HUES6 (cell line): ENCODE measurements around the gene CACNA1C.

Source experiments
- H3K27ac ChIP-seq: 2 replicates; pipeline ENCODE4 v1.7.0; 2013; ENCODE audit warnings: low read depth, mild to moderate bottlenecking, low read length, inconsistent platforms
- H3K27me3 ChIP-seq: 2 replicates; pipeline ENCODE4 v1.6.1; 2013; ENCODE audit warnings: low read length; ENCODE audit not compliant: control insufficient read depth, insufficient read depth
- H3K36me3 ChIP-seq: 2 replicates; pipeline ENCODE4 v1.6.1; 2013; ENCODE audit warnings: low read length; ENCODE audit not compliant: control insufficient read depth, insufficient read depth
- H3K4me1 ChIP-seq: 2 replicates; pipeline ENCODE4 v1.6.1; 2013; ENCODE audit warnings: low read length; ENCODE audit not compliant: control insufficient read depth, insufficient read depth
- H3K4me3 ChIP-seq: 2 replicates; pipeline ENCODE4 v1.5.1; 2013; ENCODE audit warnings: low read depth, low read length
- H3K9ac ChIP-seq: one replicate; pipeline ENCODE4 v1.6.1; 2013; ENCODE audit warnings: mild to moderate bottlenecking, low read length
- H3K9me3 ChIP-seq: 2 replicates; pipeline ENCODE4 v1.6.1; 2013; ENCODE audit warnings: low read depth, low read length; ENCODE audit not compliant: control insufficient read depth, insufficient read depth

The CACNA1C gene

DNA sequence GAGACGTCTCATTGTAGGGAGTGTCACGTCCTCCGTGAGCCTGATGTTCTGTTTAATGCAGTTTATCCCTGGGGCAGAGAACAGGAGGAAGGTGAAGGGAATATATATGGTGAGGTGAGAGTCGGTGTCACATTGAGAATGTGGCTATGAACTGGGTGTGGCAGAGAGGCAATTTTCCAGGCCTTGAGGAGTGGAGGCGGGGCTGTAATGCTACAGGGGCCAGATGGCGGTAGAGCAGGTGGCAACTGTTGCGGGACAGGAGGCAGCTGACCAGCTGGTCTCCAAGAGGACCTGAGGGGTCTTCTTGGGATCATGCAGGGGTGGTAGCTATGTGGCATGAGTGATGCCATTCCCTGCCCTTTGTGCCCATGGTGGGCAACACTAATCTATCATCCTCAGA is 59.6 kb downstream of the CACNA1C start:
- Histone ChIP-seq H3K9ac (no peak overlapping the region), H3K27me3 (no peaks in the 10 kb centered on the region), H3K4me1 (no peaks in the 10 kb centered on the region), H3K27ac (no peak overlapping the region), H3K36me3 (no peaks in the 10 kb centered on the region), H3K4me3 (no peak overlapping the region), H3K9me3 (no peaks in the 10 kb centered on the region)

DNA sequence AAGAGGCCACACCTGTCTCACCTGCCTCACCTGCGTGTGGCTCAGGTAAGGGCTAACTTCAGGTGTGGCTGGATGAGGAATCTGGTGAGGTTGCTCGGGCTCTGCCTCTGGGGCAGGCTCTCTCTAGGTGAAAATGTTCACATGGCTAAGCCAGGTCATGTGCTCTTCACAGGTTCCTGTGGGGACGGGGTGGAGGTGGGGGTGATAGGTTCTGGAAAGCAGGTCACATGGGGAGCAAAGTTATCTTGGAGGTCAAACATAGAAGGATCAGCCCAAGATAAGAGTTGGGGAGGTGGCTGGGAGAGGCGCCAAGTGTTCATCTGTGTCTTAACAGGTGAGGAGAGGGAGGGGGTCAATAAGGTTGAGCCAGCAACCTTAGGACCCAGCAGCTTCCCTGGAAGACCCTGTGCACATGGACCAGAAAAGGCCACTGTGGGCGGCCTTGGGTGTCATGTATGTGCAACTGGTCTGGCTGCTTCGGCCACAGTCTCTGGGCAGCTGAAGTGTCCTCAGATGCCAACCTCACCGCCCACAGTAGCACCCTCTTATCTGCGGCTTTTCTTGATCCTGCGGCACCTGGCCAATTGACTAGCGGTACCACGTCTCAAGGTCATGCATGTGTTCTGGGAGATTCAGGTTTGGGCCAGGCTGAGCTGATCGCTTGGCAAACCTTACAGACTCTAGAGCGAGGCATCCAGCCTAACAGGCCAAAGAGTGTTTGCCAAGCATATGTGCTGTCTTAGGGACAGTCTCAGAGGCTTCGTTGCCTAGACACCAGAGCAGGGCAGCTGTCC is 60.5 kb downstream of the CACNA1C start:
- H3K36me3 ChIP-seq: no peaks in the 10 kb centered on the region
- H3K9me3 ChIP-seq: no peaks in the 10 kb centered on the region
- no peaks in the 10 kb centered on the region for H3K27me3 ChIP-seq
- H3K4me1 ChIP-seq: no peaks in the 10 kb centered on the region
- no peak overlapping the region for H3K4me3 ChIP-seq
- no peak overlapping the region for H3K27ac ChIP-seq
- H3K9ac ChIP-seq: no peak overlapping the region

GRCh38 chr12:2114071-2114470 is 61.3 kb downstream of the CACNA1C start:
- Histone ChIP-seq H3K27me3 (no peaks in the 10 kb centered on the region), H3K4me3 (no peak overlapping the region), H3K9me3 (no peaks in the 10 kb centered on the region), H3K27ac (no peak overlapping the region), H3K4me1 (no peaks in the 10 kb centered on the region), H3K36me3 (no peaks in the 10 kb centered on the region), H3K9ac (no peak overlapping the region)

DNA sequence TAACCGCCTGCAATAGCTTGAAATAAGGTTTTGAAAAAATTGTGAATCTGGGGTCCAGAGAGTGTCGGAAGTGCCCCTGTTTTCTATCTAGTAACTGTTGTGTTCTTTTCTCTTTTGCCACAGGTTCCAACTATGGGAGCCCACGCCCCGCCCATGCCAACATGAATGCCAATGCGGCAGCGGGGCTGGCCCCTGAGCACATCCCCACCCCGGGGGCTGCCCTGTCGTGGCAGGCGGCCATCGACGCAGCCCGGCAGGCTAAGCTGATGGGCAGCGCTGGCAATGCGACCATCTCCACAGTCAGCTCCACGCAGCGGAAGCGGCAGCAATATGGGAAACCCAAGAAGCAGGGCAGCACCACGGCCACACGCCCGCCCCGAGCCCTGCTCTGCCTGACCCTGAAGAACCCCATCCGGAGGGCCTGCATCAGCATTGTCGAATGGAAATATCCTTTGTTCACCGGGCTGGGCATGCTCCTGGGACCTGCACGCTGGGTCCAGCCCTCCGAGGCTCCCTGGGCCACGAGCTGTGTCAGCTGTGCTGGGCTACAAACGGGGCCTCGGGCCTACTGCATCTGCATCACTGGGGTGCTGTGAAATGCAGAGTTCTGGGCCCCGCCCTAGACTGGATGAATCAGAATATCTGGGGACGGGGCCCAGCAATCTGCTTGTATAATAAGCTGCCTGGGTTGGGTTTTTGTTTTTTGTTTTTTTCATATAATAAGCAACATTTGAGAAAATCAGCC is 62.5 kb downstream of the CACNA1C start:
- no peaks in the 10 kb centered on the region for H3K27me3 ChIP-seq

GRCh38 chr12:2117541-2117940 is 64.8 kb downstream of the CACNA1C start:
- Histone ChIP-seq H3K4me1 (no peaks in the 10 kb centered on the region), H3K4me3 (no peak overlapping the region), H3K9me3 (no peaks in the 10 kb centered on the region), H3K36me3 (no peaks in the 10 kb centered on the region), H3K9ac (no peak overlapping the region), H3K27ac (no peak overlapping the region), H3K27me3 (no peaks in the 10 kb centered on the region)

More for the DNA sequence above, 62.5 kb downstream of the CACNA1C start:
- no peak overlapping the region for H3K4me3 ChIP-seq
- H3K9ac ChIP-seq: no peak overlapping the region
- H3K36me3 ChIP-seq: no peaks in the 10 kb centered on the region
- H3K9me3 ChIP-seq: no peaks in the 10 kb centered on the region
- H3K27ac ChIP-seq: no peak overlapping the region
- no peaks in the 10 kb centered on the region for H3K4me1 ChIP-seq

DNA sequence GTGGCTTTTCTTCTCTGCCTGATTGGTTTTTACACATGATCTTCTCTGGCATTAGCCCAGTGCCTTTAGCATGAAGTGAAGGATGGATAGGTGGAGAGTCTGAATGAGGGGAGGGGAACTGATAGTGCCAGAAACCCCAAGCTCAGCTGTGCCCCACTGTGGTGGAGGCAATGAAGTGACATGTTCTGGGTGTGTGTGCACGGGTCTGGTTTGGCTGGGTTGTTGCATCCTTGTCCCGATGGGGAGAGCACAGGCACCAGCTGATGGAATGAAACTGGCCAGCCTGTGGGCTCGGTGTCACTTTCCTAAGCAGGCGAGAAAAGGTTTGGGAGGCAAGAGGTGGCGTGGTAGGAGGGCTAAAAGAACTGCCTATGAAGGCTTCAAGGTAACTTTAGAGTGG is 65.3 kb downstream of the CACNA1C start:
- H3K27ac ChIP-seq: no peak overlapping the region
- no peak overlapping the region for H3K4me3 ChIP-seq
- no peaks in the 10 kb centered on the region for H3K9me3 ChIP-seq
- H3K27me3 ChIP-seq: no peaks in the 10 kb centered on the region
- no peak overlapping the region for H3K9ac ChIP-seq
- no peaks in the 10 kb centered on the region for H3K4me1 ChIP-seq
- no peaks in the 10 kb centered on the region for H3K36me3 ChIP-seq

DNA sequence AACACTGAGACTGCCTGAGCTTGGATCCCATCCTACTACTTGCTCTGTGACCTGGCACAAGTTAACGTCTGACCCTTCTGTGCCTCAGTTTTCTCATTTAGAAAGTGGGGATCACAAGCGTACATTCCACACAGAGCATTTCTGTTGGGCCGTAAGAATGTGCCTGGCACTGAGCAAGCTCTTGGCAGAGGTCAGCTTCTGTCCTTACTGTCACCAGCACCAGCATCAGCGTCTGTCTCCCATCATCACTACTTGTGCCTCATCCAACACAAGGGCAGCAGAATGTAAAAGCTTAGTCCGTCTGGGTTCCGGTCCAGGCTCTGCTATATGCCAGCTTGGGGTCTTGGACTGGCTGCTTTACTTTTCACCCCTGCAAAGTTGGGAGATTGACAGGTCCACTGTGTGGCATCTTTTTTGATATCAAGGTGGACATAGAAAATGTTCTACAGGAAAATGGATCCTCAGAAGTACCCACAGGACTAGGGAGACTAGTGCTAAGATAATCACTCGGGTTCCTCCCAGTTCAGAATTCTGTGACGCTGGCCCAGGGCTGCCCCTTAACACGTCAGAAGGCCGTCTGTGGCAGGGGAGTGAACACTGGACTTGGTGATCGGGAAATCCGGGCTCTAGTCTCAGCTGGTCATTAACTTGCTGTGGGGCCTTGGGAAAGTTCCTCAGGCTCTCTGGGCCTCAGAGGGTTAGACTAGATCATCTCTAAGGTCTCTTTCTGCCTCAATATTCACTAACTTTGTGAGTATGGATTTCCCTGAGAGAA is 65.9 kb downstream of the CACNA1C start:
- Histone ChIP-seq H3K27ac (no peak overlapping the region), H3K27me3 (no peaks in the 10 kb centered on the region), H3K4me3 (no peak overlapping the region), H3K4me1 (no peaks in the 10 kb centered on the region), H3K36me3 (no peaks in the 10 kb centered on the region), H3K9me3 (no peaks in the 10 kb centered on the region), H3K9ac (no peak overlapping the region)

DNA sequence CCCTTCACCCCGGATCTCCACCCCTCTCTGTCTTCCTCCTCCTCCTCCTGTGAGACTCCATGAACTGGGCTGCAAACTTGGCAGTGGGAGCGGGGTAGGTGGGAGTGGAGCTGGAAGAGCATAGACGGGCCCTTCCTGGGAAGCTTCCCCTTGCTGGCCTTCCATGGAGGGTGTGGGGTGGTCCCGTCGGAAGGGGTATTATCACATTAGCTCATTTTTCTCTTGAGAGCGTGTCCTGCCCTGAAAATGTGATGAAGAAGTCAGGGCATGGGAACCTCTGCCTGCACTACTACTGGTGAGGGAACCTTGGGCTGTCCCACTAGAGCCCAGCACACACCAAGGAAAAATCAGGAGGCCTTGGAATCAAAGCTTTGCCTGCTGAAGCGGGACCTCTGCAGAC is 66.5 kb downstream of the CACNA1C start:
- Histone ChIP-seq H3K36me3 (no peaks in the 10 kb centered on the region), H3K9me3 (no peaks in the 10 kb centered on the region), H3K27me3 (no peaks in the 10 kb centered on the region), H3K4me3 (no peak overlapping the region), H3K4me1 (no peaks in the 10 kb centered on the region), H3K27ac (no peak overlapping the region), H3K9ac (no peak overlapping the region)

- no peaks in the 10 kb centered on the region for H3K27me3 ChIP-seq
- H3K4me1 ChIP-seq: no peaks in the 10 kb centered on the region
- H3K9me3 ChIP-seq: no peaks in the 10 kb centered on the region
- no peaks in the 10 kb centered on the region for H3K36me3 ChIP-seq
- no peak overlapping the region for H3K4me3 ChIP-seq
- H3K27ac ChIP-seq: no peak overlapping the region
- no peak overlapping the region for H3K9ac ChIP-seq
These were observed 68.4 kb downstream of the CACNA1C start for GRCh38 chr12:2120982-2121758.

GRCh38 chr12:2124466-2125023 is 71.8 kb downstream of the CACNA1C start:
- Histone ChIP-seq H3K4me1 (no peaks in the 10 kb centered on the region), H3K9me3 (no peaks in the 10 kb centered on the region), H3K27ac (no peak overlapping the region), H3K4me3 (no peak overlapping the region), H3K27me3 (no peaks in the 10 kb centered on the region), H3K36me3 (no peaks in the 10 kb centered on the region), H3K9ac (no peak overlapping the region)
